Loucy (cell line): ENCODE data around the gene ASS1.

ENCODE experiments used
- CTCF ChIP-seq: fragments of 200-600 bp; sonication (generic); conservative IDR thresholded peaks from 2 replicates; pipeline ENCODE4 v1.5.1; 2014; ENCODE audit warnings: mild to moderate bottlenecking, antibody characterized with exemption, low read length
- EZH2phosphoT487 ChIP-seq: fragments of 200-600 bp; IDR thresholded peaks from 2 replicates; pipeline ENCODE4 v1.6.1; 2018; ENCODE audit warnings: antibody characterized with exemption, mild to moderate bottlenecking, moderate library complexity, borderline replicate concordance

GRCh38 chr9:130448771-130449603 is 4.2 kb downstream of the ASS1 start:
- TF ChIP-seq CTCF, result no peak
- TF ChIP-seq EZH2phosphoT487, result no peak
